CD4-positive, CD25-positive, alpha-beta regulatory T cell (primary cell): Measurements from ENCODE around the gene RSKR. TPM values are rescaled to one million over a fixed set of nuclear protein-coding genes. Genes with fewer than 3 reads are reported as not detected.
A peak's percentile ranks its signal among the peaks of the same experiment; 100 is the strongest.

ENCODE experiments used
- ATAC-seq, 2 donors: fragments of 150-1000 bp; cut with Tn5 transposase; one replicate each; pipeline ENCODE4 v1.10.0; 2021; ENCODE audit warnings: low read depth in 2 of 2, moderate number of reproducible peaks in 2 of 2, moderate library complexity in 1 of 2
- DNase-seq, 3 donors: peaks; one replicate each; pipeline versions ENCODE4 v3.0.0 to v3.0.0-alpha.2; 2012 to 2022; ENCODE audit warnings: mixed read lengths in 1 of 3
- H3K27ac ChIP-seq: one replicate; pipeline ENCODE4 v1.7.0; 2013; ENCODE audit warnings: mild to moderate bottlenecking, low read length; ENCODE audit not compliant: insufficient read depth, poor library complexity, severe bottlenecking
- H3K27me3 ChIP-seq: one replicate; pipeline ENCODE4 v1.7.0; 2013; ENCODE audit warnings: low read length; ENCODE audit not compliant: control insufficient read depth, insufficient read depth
- H3K36me3 ChIP-seq: one replicate; pipeline ENCODE4 v1.7.0; 2013; ENCODE audit warnings: mild to moderate bottlenecking, low read length, moderate library complexity; ENCODE audit not compliant: control insufficient read depth, insufficient read depth
- H3K4me1 ChIP-seq: 2 replicates; pipeline ENCODE4 v1.7.0; 2013; ENCODE audit warnings: mild to moderate bottlenecking, low read length; ENCODE audit not compliant: insufficient read depth, control insufficient read depth, poor library complexity, severe bottlenecking
- H3K4me3 ChIP-seq: one replicate; pipeline ENCODE4 v1.7.0; 2013; ENCODE audit warnings: low read depth, mild to moderate bottlenecking, low read length, moderate library complexity
- H3K9me3 ChIP-seq, 2 experiments: 1 replicate in 1 of 2; 2 replicates in 1 of 2; pipeline ENCODE4 v1.7.0; 2013; ENCODE audit warnings: low read length in 2 of 2, mild to moderate bottlenecking in 1 of 2, moderate library complexity in 1 of 2; ENCODE audit not compliant: control insufficient read depth in 2 of 2
- H3K27ac Mint-ChIP-seq, 3 donors: one replicate each; pipeline ENCODE4 v1.8.0; 2020 to 2022; ENCODE audit warnings: mild to moderate bottlenecking in 3 of 3, mixed read lengths in 3 of 3, moderate library complexity in 2 of 3
- H3K27me3 Mint-ChIP-seq: one replicate; pipeline ENCODE4 v1.8.0; 2022; ENCODE audit warnings: mild to moderate bottlenecking, mixed read lengths
- H3K36me3 Mint-ChIP-seq: one replicate; pipeline ENCODE4 v1.8.0; 2020; ENCODE audit warnings: mixed read lengths
- H3K4me1 Mint-ChIP-seq, 4 donors: one replicate each; pipeline ENCODE4 v1.8.0; 2020 to 2022; ENCODE audit warnings: mixed read lengths in 4 of 4, mild to moderate bottlenecking in 1 of 4
- H3K4me3 Mint-ChIP-seq, 4 donors: one replicate each; pipeline ENCODE4 v1.8.0; 2020 to 2022; ENCODE audit warnings: mild to moderate bottlenecking in 4 of 4, mixed read lengths in 4 of 4, moderate library complexity in 3 of 4
- H3K9me3 Mint-ChIP-seq, 7 donors: one replicate each; pipeline ENCODE4 v1.8.0; 2020 to 2022; ENCODE audit warnings: mixed read lengths in 7 of 7, mild to moderate bottlenecking in 3 of 7, moderate library complexity in 2 of 7
- polyA plus RNA-seq, 4 donors: library from polyadenylated mRNA; unstranded; fragments of 300-500 nt; fragmentation: Illumina TruSeq; gene quantifications; one replicate each; pipeline ENCODE4 v1.2.3, GENCODE V29; 2021
- total RNA-seq: library from RNA; stranded (reverse); gene quantifications from one replicate; pipeline ENCODE4 v1.2.3, GENCODE V29; 2022

The RSKR gene
- total and polyA plus RNA-seq, 5 donors from 2014 or later: 0.08 to 15.2 (median 0.44) TPM; not detected in 1

DNA sequence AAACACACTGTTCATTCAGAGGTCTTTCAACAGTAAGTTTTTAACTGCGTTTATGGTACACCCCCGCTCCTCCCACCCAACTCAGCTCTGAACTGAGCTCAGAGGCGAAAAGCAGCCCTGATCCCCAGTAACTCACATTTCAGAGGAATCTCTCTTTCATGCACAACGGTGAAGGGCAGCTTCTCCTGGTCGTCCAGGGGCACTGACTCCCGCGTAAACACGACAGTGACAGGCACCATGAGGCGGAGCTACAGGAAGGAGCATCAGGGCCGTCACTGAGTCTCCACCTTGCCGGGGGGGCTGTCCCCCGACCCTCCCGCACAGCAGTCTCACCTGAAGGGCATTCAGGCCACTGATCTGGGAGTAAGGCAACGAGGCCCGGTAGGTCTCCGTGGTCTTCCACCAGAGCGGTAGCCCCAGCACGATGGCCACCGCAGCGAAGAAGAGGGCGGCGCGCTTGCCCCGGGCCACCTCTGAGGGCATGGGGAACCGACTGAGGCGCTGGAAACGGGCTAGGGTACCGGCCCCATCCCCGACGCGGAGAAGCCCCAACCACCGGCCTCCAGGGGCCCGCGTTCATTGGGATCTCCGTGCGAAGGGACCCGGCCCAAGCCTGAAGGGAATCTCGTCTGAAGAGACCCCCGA lies 43.1 kb downstream of the RSKR start:
- DNase-seq (peak; percentile 51 to 65 (median 51)), ATAC-seq (peak; percentile 32 to 39)
- peak overlapping the region; percentile 92 to 99 (median 98) for H3K4me3 Mint-ChIP-seq
- Histone ChIP-seq H3K4me1 (peaks cover 43% of the 10 kb centered on the region), H3K4me3 (peak overlapping the region; percentile 96), H3K36me3 (peaks cover 7% of the 10 kb centered on the region), H3K9me3 (no peaks in the 10 kb centered on the region), H3K27ac (peak overlapping the region; percentile 84), H3K27me3 (no peaks in the 10 kb centered on the region)
- H3K36me3 Mint-ChIP-seq: peaks cover 12% of the 10 kb centered on the region
- no peaks in the 10 kb centered on the region for H3K27me3 Mint-ChIP-seq
- H3K9me3 Mint-ChIP-seq: peaks cover 0 to 1% (median 0%) of the 10 kb centered on the region in 7 donors
- peak overlapping the region; percentile 93 to 97 (median 95) for H3K27ac Mint-ChIP-seq
- peaks cover 20 to 78% (median 51%) of the 10 kb centered on the region in 4 donors for H3K4me1 Mint-ChIP-seq

- Mint-ChIP-seq H3K4me3 (peak overlapping the region; percentile 92 to 99 (median 98)), H3K27me3 (no peaks in the 10 kb centered on the region), H3K9me3 (peaks cover 0 to 1% (median 0%) of the 10 kb centered on the region in 7 donors), H3K4me1 (peaks cover 27 to 76% (median 55%) of the 10 kb centered on the region in 4 donors), H3K36me3 (peaks cover 16% of the 10 kb centered on the region), H3K27ac (peak overlapping the region; percentile 37 to 97 (median 76))
- Histone ChIP-seq H3K9me3 (no peaks in the 10 kb centered on the region), H3K36me3 (peaks cover 7% of the 10 kb centered on the region), H3K27ac (no peak overlapping the region), H3K4me1 (peaks cover 41% of the 10 kb centered on the region), H3K4me3 (peak overlapping the region; percentile 69), H3K27me3 (no peaks in the 10 kb centered on the region)
- no peak for DNase-seq
- no peak for ATAC-seq
These were observed 44.5 kb downstream of the RSKR start for GRCh38 chr17:28569446-28569845.

DNA sequence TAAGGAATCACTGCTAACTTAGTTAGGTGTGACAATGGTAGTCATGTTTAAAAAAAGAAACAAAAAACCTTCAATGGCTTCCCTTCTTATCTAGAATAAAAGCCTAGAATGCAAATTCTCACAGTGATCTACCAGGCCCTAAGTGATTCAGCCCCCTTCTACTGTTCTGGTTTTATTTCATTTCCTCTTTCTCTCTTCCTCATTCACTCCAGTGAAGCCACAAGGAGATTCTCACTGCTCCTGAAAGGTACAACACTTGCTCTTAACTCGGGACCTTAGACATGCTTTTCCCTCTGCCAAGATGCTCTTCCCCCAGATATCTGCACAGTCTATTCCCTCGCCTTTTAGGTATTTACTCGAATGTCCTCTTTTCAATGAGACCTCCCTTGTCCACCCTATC lies 46.4 kb downstream of the RSKR start:
- ATAC-seq (no peak), DNase-seq (no peak)
- Mint-ChIP-seq H3K9me3 (peaks cover 0 to 1% (median 0%) of the 10 kb centered on the region in 7 donors), H3K4me3 (peak overlapping the region; percentile 2 to 80 (median 30)), H3K27me3 (no peaks in the 10 kb centered on the region), H3K27ac (peak overlapping the region in 2 of 3 donors; percentile 22 to 68), H3K36me3 (peaks cover 18% of the 10 kb centered on the region), H3K4me1 (peaks cover 27 to 62% (median 44%) of the 10 kb centered on the region in 4 donors)
- peaks cover 17% of the 10 kb centered on the region for H3K36me3 ChIP-seq
- no peaks in the 10 kb centered on the region for H3K9me3 ChIP-seq
- peaks cover 36% of the 10 kb centered on the region for H3K4me1 ChIP-seq
- H3K27me3 ChIP-seq: no peaks in the 10 kb centered on the region
- H3K4me3 ChIP-seq: peak overlapping the region; percentile 10
- no peak overlapping the region for H3K27ac ChIP-seq

GRCh38 chr17:28563475-28563874 lies 50.5 kb downstream of the RSKR start:
- Histone ChIP-seq H3K27ac (no peak overlapping the region), H3K9me3 (no peaks in the 10 kb centered on the region), H3K4me3 (no peak overlapping the region), H3K36me3 (peaks cover 43% of the 10 kb centered on the region), H3K4me1 (peaks cover 2% of the 10 kb centered on the region), H3K27me3 (no peaks in the 10 kb centered on the region)
- H3K4me3 Mint-ChIP-seq: no peak overlapping the region
- no peak for DNase-seq
- H3K36me3 Mint-ChIP-seq: peaks cover 38% of the 10 kb centered on the region
- no peak overlapping the region for H3K27ac Mint-ChIP-seq
- no peaks in the 10 kb centered on the region for H3K9me3 Mint-ChIP-seq
- peaks cover 16 to 29% (median 23%) of the 10 kb centered on the region in 4 donors for H3K4me1 Mint-ChIP-seq
- ATAC-seq: no peak
- H3K27me3 Mint-ChIP-seq: no peaks in the 10 kb centered on the region

Other genes starting within 250 kb of the RSKR start
- gene SEBOX, start 249.0 kb downstream of the RSKR start, total RNA-seq: not detected
- not detected for gene SEBOX, start 249.0 kb downstream of the RSKR start, polyA plus RNA-seq
- not detected for gene VTN, start 243.9 kb downstream of the RSKR start, total RNA-seq
- gene VTN, start 243.9 kb downstream of the RSKR start, polyA plus RNA-seq: under 1 TPM in 3 of 4 donors, not detected in 1; 0.10 to 0.18 (median 0.17) TPM
- gene SARM1, start 242.5 kb downstream of the RSKR start, total RNA-seq: 21.7 TPM
- gene SARM1, start 242.5 kb downstream of the RSKR start, polyA plus RNA-seq: 1 to 10 TPM; 7.2 to 8.5 (median 7.9) TPM
- 0.89 TPM for gene SLC46A1, start 208.0 kb downstream of the RSKR start, total RNA-seq
- gene SLC46A1, start 208.0 kb downstream of the RSKR start, polyA plus RNA-seq: 1 to 10 TPM in 2 of 4 donors, under 1 TPM in 1, not detected in 1; 0.49 to 2.8 (median 1.9) TPM
- gene SLC13A2, start 140.5 kb downstream of the RSKR start, total RNA-seq: not detected
- not detected for gene SLC13A2, start 140.5 kb downstream of the RSKR start, polyA plus RNA-seq
- gene FOXN1, start 107.8 kb downstream of the RSKR start, total RNA-seq: not detected
- not detected for gene FOXN1, start 107.8 kb downstream of the RSKR start, polyA plus RNA-seq
- 66.9 TPM for gene UNC119, start 61.6 kb downstream of the RSKR start, total RNA-seq
- 10 to 100 TPM; 29.5 to 35.0 (median 31.2) TPM for gene UNC119, start 61.6 kb downstream of the RSKR start, polyA plus RNA-seq
- 59.7 TPM for gene PIGS, start 42.7 kb downstream of the RSKR start, total RNA-seq
- 10 to 100 TPM; 53.3 to 82.6 (median 67.1) TPM for gene PIGS, start 42.7 kb downstream of the RSKR start, polyA plus RNA-seq
- gene ALDOC, start 37.3 kb downstream of the RSKR start, total RNA-seq: 33.0 TPM
- 100 to 1,000 TPM in 1 of 4 donors, 10 to 100 TPM in 3; 68.2 to 109 (median 92.4) TPM for gene ALDOC, start 37.3 kb downstream of the RSKR start, polyA plus RNA-seq
- gene SPAG5, start 15.2 kb downstream of the RSKR start, total RNA-seq: 37.7 TPM
- gene SPAG5, start 15.2 kb downstream of the RSKR start, polyA plus RNA-seq: 1 to 10 TPM in 3 of 4 donors, under 1 TPM in 1; 0.84 to 2.2 (median 1.8) TPM
- 149 TPM for gene BLTP2, start 31.0 kb upstream of the RSKR start, total RNA-seq
- gene BLTP2, start 31.0 kb upstream of the RSKR start, polyA plus RNA-seq: 10 to 100 TPM; 30.7 to 42.3 (median 33.1) TPM
- 41.9 TPM for gene SDF2, start 47.7 kb upstream of the RSKR start, total RNA-seq
- 100 to 1,000 TPM in 3 of 4 donors, 10 to 100 TPM in 1; 96.5 to 121 (median 112) TPM for gene SDF2, start 47.7 kb upstream of the RSKR start, polyA plus RNA-seq
- 167 TPM for gene SUPT6H, start 48.0 kb upstream of the RSKR start, total RNA-seq
- gene SUPT6H, start 48.0 kb upstream of the RSKR start, polyA plus RNA-seq: 1 to 10 TPM; 8.3 to 9.2 (median 8.9) TPM
- gene PROCA1, start 97.7 kb upstream of the RSKR start, total RNA-seq: 5.3 TPM
- under 1 TPM in 3 of 4 donors, not detected in 1; 0.37 to 0.67 (median 0.63) TPM for gene PROCA1, start 97.7 kb upstream of the RSKR start, polyA plus RNA-seq
- 4.0 TPM for gene RAB34, start 103.7 kb upstream of the RSKR start, total RNA-seq
- 10 to 100 TPM in 1 of 4 donors, 1 to 10 TPM in 3; 6.6 to 11.5 (median 6.9) TPM for gene RAB34, start 103.7 kb upstream of the RSKR start, polyA plus RNA-seq
- gene RPL23A, start 105.8 kb upstream of the RSKR start, total RNA-seq: 2,050 TPM
- gene RPL23A, start 105.8 kb upstream of the RSKR start, polyA plus RNA-seq: 1,000 to 10,000 TPM; 4,206 to 5,707 (median 4,669) TPM
- 1.3 TPM for gene TLCD1, start 112.0 kb upstream of the RSKR start, total RNA-seq
- not detected for gene TLCD1, start 112.0 kb upstream of the RSKR start, polyA plus RNA-seq
- gene NEK8, start 114.6 kb upstream of the RSKR start, total RNA-seq: 7.5 TPM
- 1 to 10 TPM; 1.8 to 2.6 (median 2.0) TPM for gene NEK8, start 114.6 kb upstream of the RSKR start, polyA plus RNA-seq
- 320 TPM for gene TRAF4, start 129.8 kb upstream of the RSKR start, total RNA-seq
- gene TRAF4, start 129.8 kb upstream of the RSKR start, polyA plus RNA-seq: 1 to 10 TPM; 1.1 to 2.9 (median 1.7) TPM
- 23.4 TPM for gene FAM222B, start 228.6 kb upstream of the RSKR start, total RNA-seq
- gene FAM222B, start 228.6 kb upstream of the RSKR start, polyA plus RNA-seq: 10 to 100 TPM in 2 of 4 donors, 1 to 10 TPM in 2; 4.4 to 13.5 (median 11.1) TPM
- gene ERAL1, start 240.8 kb upstream of the RSKR start, total RNA-seq: 22.1 TPM
- gene ERAL1, start 240.8 kb upstream of the RSKR start, polyA plus RNA-seq: 10 to 100 TPM; 37.7 to 44.9 (median 42.7) TPM